SHP77 (cell line): ENCODE data around the gene S100A10.
A peak's percentile ranks its signal among the peaks of the same experiment; 100 is the strongest.

Experiments used
- DNase-seq, 2 experiments: peaks; one replicate each; lab custom pipeline; 2025; lab: John Stamatoyannopoulos, UW

The S100A10 gene

DNA sequence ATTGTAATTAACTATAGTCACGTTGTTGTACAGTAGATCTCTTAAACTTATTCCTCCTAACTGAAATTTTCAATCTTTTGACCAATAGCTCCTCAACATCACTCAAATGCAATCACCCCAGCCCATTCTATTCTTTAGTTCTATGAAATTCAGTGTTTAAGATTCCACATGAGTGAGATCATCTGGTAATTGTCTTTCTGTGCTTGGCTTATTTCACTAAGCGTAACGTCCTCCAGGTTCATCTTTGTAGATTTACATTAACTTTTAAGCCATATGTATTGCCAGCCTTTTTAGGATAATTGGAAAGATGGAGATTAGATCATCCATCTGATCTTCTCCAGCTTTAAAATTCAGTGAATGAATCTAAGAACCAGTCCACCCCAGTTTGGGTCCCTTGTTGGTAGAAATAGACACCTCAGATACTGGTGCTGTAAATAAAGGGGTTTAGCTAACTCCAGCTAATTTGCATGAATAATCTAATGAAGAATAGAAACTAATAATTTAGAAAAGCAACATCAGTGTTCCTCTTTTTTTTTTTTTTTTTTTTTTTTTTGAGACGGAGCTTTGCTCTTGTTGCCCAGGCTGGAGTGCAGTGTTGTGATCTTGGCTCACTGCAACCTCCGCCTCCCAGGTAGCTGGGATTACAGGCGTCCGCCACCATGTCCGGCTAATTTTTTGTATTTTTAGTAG is 7.0 kb downstream of the S100A10 start:
- no peak for DNase-seq

DNA sequence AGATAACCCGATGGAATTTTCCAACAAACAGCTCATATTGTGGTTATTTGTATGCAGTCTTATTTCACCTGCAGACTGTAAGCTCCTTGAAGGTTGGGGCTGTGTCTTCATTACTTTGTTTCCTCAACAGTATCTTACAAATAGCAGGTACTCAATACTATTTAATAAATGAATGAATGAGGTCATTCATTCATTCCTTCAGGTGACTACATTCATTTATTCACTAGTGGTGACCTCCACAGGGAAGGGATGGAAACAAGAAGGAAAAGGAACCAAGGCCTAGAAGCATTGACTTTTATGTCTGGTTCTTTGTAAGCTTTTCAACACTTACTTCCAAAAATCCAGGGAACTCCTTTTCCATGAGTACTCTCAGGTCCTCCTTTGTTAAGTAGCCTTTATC is 7.9 kb downstream of the S100A10 start:
- DNase-seq: no peak

DNA sequence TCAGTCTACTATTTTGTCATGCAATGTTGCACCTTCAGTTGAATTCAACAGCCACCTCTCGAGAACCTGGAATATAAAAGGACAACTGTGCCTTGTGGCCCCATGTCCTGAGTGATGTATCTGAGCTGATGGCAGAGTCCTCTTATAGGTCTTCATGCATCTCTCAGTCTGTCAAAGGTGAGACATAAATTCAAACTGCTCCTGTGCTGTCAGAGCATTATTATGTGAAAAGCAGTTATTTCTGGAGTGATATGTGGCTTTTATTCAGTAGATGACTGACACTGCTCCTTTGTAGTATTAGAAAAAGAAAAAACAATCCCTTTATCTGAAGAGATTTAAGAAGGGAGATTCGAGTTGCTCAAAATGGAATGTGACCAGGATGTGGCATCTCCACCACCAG is 8.4 kb downstream of the S100A10 start:
- no peak for DNase-seq

DNA sequence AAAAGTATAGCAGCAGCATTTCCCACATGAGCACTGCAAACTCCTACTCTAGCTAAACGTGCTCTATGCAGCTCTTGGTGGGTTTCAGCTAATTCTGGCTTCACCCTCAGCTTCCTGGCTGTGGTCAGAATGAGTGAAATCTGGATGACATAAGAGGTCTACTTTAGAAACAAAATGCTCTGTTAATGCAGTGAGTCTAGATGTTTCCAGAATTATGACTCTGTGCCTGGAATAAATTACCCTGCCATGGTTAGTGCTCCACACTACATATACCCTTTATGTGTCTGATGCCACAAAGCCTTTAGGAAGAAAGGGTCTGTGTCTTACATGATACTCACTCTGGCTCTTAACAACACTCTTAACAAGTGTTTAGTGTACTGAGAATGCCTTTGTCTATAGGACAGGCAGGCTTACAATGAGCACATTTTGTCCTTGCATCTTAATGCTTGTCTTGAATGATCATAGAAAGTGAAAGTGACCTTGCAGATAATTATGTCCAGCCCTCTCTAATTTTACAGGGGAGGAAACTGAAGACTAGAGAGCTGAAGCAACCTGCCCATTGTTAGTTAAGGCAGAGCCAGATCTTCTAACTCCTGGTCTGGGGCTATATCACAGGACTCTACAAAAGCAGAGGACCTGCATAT is 9.2 kb downstream of the S100A10 start:
- no peak for DNase-seq

DNA sequence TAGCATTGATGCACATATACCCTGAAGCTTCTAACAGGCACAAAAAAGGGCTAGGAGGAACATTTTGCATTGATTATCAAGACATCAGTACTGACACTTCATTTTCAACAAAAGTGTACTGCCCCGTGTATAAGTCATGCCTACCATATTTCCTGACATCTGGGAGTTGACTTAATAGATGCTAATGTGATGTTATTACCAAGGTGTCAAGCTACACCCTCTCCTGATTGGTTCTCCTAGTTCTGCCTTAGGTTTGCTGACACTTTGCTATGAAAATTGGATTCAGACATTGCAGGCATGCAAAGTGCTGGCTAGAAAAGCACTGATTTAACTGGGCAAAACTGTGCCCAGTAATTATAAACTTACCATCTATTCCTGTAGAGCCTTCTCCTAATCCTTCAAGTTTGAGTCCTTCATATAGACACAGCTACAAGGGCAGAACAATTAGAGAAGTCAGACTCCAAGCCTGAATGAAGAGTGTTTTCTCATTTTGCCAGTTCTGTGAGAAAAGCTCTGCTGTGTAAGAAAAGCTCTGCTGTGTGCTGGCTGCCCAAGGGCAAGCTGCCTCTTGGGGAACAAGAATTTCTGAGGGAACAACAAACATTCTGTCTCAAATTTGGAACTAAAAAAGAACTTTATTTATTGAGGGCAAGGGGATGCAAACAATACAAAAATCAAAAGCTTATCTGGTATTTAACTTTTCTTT is 11.2 kb downstream of the S100A10 start:
- no peak for DNase-seq

DNA sequence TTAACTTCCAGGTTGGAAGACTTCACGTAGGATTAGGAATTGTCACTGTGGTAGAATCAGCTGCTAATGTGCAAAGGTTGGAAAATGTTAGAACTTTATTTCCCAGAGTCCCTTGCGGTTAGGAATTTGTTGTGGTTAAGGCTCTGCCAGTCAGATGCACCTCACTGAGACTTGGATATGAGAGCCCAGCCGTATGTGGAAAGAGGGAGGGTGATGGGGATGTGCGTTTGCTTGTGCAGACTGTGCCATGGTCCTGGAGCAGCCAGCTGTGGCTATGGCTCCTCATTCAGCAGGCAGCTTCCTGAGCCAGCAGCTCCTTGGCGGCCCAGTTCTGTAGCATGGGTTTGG is 12.5 kb downstream of the S100A10 start:
- no peak for DNase-seq

DNA sequence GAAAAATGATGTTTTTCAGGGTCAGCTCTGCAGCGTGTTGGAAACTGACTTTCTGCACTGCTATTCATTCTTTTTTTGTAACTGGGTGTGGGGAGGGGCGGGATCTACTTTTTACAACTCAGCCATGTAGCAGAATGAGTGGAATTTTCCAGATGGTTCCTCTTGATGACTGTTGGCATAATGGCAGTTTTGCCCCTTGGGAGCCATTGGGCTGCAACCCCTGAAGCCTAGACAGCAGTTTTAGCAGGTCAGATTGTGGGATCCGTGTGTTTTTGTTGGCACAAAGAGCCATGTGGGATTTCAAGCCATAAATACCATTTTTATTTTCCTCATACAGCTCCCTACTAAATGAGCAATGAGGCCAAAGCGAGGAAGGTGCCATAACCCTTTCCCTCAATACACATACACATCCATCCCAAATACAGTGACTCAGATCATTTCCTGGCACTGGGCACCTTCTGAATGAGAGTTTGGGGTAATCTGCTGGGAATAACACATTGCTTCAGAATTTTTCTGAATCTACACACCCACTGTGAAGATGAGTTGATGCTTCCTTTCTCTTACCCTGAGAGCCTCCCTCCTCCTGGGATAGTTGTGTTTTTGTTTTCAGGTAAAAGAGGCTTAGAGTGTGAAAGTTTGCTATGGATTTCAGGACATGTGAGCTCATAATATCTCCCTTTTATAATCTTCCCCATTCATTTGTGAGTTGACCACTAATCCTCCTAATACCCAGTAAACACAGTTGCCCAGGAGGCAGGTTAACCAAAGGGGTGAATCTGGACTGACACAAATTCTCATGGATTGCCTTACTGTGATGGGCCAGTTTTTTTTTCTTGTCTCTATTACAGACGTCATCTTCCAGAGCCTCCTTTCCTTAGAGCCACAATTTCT is 13.1 kb downstream of the S100A10 start:
- DNase-seq: no peak

DNA sequence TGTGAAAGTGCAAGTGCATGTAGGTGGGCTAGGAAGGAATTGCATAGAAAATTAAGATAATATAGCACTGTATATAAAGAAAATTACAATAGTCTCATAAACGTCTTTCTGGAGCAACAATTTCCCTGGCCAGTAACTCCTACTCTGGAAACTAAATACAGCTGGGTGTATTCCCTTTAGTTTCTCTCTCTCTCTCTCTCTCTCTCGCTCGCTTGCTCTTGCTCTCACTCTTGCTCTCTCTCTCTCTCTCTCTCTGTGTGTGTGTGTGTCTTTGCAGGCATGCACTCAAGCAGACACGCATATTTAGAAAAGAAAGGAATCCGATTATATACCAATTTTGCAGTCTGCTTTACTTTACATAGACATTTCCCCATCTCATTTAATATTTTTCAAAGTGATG is 14.7 kb downstream of the S100A10 start:
- DNase-seq: no peak

DNA sequence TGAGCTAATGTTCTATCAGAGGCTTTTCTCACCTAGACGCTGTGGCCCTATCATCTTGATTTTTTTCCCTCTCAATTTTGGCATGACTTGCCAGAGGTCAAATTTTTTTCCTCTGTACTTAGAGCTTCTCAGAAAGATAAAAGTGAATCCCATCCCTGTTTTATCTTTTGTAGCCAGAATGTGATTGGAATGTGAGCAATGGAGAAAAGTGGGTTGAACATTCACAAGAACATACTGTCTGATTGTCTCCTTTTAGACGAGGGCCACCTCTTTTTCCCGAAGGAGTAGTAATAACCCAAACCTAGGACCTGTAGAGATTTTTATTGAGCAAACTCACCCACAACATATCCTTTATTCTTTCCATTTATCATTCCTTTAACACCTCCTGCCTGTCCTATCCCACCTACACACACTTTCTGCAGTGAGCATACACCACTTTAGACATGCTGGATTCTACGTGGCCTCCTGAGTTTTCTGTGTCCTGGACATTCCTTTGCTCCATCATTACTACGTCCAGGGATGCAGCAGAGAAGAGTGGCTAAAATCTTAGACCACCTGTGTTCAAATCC is 15.9 kb downstream of the S100A10 start:
- DNase-seq: no peak

DNA sequence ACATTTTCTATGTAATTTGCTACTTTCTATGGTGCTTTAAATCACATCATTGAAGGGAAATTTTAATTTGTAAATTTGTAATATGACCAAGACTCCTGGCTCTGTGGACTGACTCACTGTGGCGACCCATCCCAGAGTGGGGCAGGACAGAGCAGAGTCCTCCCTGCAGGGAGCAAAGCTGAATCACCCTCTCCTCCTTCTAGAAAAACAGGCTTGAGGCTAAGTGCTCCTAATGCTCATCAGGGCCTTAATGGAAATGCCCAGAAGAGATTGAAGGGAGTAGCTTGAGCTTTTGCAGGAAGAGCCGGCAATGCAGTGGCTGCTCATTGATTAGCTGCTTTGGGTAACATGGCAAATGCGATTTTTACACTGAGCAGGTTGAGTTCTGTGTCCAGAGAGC is 16.8 kb downstream of the S100A10 start:
- no peak for DNase-seq

DNA sequence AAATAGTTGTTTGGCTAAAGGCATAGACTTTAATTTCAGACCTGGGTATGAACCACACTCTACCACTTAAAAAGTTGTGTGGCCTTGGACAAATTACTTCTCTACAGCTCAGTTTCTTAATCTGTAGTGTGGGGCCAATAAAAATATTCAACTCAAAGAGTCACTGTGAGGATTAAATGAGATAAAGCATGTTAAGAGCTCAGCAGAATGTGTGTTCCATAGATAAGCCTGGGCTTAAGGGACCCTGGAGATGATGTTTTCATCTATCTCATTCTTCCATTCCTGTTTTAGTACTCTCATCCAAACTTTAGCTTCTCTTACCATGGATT is 17.7 kb downstream of the S100A10 start:
- no peak for DNase-seq

DNA sequence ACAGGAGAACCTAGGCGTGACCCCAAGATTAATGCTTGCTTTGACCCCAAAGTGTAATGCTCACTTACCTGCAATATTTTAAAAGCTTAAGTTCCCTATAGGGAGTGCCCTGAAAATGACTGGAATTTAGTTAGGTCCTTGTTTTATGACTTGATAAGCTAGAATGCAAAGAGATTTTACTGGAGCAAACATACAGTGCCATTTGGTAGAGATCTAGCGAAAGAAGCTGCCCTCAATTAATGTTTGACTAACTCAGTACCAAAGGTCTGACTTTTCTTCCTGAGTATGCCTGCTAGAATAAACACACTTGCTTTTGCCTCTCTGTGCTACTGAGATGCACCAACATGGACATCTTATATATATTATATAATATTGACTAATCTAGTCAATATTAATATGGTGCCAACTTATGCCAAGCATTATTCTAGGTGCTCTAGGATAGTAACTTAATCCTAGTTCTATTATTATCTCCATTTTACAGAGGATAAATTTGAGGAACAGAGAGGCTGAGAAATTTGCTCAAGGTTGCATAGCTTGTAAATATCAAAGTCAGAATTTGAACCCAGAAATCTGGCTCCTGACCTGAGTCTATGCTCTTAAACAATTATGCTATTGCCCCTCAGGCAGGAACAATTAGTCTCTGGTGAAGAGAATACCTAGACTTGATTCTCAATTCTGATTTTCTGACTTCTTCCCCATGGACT is 18.2 kb downstream of the S100A10 start:
- DNase-seq: no peak

DNA sequence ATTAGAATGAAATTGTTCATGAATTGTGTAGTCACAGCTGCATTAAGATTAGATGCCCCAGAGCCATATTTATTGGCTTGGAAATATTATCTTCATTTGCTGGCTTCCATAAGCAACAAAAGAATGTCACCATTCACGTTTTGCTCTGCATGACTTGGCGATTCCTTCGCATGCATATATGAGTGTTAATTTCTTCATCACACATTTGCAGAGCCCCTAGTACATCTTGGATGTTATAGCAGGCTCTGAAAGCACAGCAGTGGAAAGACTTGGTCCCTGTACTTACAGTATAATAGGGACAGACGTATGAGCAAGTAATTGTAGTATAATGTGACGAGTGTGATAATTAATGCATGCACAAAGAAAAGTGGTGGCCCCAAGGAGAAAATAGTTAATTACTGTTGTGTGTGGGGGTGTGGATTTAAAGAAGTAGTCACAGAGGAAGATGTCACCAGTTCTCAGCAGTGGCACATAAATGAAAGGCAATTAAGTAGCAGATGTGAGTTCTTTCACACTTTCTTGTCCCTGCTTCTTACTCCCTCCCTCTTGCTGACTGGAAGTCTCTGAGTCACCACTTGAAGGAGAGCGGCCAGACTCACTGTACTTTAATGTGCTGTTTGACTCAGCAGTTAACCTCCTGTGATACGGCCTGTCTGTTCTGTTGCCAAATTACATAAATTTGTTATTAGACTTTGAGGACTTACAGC is 21.0 kb downstream of the S100A10 start:
- DNase-seq: no peak

DNA sequence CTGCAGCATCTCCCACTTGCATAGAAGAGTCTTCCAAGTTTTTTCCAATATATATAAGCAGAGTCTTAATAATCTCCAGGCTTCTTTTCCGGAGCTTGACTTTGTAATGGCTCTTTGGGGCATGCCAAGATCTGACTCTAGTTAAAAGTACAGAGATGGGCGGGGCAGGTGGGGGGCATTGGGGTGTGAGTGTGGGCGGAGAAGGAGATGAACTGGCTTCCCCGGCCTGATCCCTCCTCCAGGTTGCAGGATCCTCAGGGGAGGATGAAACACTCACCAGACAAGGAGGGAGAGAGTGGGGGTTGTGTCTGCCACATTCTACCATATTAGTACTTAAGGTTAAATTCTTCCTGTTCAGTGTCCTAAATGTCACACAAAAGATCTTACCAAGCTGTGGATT is 23.0 kb downstream of the S100A10 start:
- DNase-seq: no peak

DNA sequence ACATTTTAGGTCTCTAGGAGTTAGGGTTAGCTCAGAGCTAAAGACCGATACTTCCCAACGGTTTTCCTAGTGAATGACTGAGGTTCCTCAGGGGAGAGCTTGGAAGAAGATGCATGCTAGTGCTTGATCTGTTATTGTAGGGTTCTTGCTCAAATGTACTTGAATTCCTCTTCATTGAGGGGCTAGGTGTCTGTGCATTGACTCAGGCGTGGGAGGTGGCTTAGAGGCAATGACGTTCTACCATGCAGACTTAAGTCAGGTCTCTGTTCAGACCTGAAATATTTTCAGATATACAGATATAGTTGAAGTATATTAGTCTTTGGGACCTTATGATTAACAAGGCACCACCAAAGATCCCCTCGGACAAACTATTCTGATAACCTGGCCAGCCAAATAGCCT is 23.5 kb downstream of the S100A10 start:
- no peak for DNase-seq

DNA sequence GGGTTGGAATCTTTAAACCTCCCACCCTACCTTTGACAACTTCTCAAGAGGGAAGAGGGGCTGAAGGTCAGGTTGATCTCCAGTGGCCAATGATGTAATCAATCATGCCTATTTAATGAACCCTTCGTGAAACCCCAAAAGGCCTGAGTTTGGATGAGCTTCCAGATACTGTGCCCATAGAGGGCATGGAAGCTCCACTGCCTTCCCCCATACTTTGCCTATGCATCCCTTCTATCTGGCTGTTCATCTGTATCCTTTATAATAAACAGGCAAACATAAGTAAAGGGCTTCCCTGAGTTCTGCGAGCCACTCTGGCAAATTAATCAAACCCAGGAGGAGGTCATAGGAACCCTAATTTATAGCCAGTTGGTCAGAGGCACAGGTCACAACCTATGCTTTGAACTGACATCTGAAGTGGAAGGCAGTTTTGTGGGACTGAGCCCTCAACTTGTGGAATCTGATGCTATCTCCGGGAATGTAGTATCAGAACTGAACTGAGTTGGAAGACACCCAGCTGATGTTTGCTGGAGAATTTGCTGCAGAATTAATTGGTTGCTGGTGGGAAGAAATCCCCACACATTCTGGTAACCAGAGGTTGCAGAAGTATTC is 24.8 kb downstream of the S100A10 start:
- DNase-seq: no peak

DNA sequence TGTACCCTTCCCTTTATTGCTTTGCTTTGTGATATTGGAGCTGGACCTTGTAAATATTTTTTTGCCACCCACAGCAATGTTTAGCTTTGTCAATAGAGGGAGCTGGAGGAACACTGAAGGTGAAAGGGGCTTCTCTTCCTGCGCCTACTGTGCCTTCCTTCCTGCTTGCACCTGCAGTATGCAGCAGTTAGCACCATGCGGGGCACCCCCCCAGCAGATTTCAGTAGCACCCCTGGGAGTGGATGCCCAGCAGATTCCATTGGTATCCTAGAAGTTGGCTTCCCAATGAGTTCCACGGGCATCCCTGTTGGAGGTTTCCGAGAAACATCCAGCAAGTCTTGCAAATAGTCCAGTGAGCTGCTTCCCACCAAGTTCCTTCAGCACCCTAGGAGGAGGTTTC is 25.6 kb downstream of the S100A10 start:
- peak; percentile 24 to 36 for DNase-seq

DNA sequence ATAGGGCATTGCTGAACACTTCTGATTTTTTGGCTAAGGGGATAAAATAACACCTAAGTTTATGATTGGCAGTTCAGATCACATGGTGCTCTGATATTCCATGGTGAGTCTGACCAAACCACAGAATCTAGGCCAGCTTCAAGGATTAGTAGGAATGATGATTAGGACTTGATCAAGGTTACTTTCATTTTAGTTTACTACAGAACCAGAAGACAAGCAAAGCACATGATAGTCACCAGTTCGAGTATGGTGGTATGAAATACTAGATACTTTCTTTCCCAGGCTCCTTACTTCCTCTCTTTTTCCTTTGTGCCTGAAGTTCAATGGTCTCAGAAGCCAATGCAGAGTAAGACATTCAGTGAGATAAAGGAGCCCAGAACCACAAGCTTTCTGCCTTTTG is 26.6 kb downstream of the S100A10 start:
- DNase-seq: no peak

DNA sequence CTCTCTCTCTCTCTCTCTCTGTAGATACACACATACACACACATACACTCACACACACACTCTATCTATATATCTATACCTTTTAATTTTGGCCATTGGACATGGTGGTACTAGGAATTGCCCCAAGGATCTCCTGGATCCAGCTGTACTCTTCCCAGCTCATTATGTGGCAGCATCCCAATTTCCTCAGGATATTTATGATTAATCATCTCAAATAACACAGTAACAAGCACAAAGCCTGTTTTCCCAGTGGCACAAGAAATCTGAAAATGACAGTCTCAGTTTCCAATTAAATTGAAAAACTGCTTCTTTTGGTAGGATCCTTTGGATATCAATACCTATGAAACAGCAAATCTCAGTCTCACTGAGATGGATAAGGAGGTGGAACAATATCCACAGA is 27.6 kb downstream of the S100A10 start:
- no peak for DNase-seq

DNA sequence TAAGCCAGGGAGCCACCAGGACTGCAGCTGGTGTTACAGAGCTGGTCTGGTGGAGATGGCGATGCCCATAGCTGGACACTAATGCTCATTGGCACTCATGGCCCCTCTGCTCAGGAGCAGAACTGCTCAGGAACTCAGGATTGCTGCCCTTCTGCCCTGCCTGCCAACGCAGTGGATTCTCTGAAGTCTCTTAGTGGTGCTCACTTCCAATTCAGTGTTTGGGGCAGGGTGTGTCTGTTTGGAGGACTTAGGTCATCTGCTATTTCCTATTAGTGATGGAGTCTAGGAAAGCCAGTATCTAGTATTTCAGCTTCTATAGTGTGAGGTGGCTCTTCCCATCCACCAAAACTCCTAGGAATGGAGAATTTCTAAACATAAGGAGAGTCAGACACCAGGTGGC is 29.1 kb downstream of the S100A10 start:
- DNase-seq: no peak

DNA sequence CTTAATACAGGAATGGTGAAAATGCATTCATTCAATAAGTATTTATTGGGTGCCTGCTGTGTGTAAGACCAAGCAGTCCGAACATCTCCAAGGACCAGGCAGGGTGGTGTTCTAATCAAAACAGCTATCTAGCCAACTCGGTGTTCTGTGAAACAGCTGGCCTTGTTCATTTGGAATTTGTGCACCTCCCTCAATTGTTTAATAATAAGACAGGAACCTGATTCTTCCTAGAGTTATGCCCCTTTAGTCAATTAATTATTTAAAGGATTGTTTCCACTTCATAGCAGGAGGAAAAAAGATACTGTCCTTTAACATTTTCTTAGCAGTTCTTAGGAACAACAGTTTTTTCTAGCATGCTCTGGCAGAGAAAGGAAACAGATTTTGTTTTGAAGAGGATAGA is 30.4 kb downstream of the S100A10 start:
- no peak for DNase-seq
